ENCODE measurements around the gene MYADML2.

Gene MYADML2

DNA sequence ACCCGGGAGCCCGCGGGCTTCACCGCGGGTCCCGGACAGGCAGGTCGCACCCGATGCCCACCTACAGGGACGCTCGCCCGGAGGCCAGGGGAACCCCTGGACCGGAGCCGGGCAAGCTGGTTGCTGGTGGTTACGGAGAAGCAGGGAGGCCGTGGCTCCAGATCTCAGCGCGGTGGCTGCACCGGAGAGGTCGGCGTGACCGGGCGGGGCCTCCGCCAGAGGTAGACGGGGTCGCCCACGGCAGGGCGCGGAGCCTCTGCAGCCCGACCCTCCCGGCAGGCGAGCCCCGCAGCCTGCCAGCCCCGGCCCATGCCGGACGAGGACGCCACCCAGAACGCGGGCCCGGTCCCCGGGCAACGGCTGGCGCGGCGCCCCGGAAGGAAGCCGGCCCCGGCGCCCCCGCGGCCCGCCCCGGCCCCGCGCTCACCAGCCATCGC, 36.2 kb downstream of the MYADML2 start:
- TF ChIP-seq TEAD4 (IDR thresholded peaks at IDR 0.05), result no peak
- TF ChIP-seq RAD21 (IDR thresholded peaks at IDR 0.05; ENCODE audit: low read depth), result no peak
- peak; percentile 33; the same call in 1 of the 2 replicates for TF ChIP-seq ZBTB7A (IDR thresholded peaks at IDR 0.05; ENCODE audit: low read depth)
- no peak for TF ChIP-seq CREB1 (IDR thresholded peaks at IDR 0.05; ENCODE audit: low read depth)
- TF ChIP-seq NFIC (IDR thresholded peaks at IDR 0.05), result no peak
- no peak for TF ChIP-seq YY1 (IDR thresholded peaks at IDR 0.05; ENCODE audit: low read depth)
- TF ChIP-seq, protein P1, sequence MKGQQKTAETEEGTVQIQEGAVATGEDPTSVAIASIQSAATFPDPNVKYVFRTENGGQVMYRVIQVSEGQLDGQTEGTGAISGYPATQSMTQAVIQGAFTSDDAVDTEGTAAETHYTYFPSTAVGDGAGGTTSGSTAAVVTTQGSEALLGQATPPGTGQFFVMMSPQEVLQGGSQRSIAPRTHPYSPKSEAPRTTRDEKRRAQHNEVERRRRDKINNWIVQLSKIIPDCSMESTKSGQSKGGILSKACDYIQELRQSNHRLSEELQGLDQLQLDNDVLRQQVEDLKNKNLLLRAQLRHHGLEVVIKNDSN (IDR thresholded peaks at IDR 0.05), result no peak

- TF ChIP-seq TCF12 (IDR thresholded peaks at IDR 0.05; ENCODE audit: low read depth), result no peak
- no peak for TF ChIP-seq FOXM1 (IDR thresholded peaks at IDR 0.05; ENCODE audit: borderline replicate concordance, low read depth)
- no peak for TF ChIP-seq NFIC (IDR thresholded peaks at IDR 0.05)
- TF ChIP-seq MAX (IDR thresholded peaks at IDR 0.05), result no peak
- TF ChIP-seq, protein P2, sequence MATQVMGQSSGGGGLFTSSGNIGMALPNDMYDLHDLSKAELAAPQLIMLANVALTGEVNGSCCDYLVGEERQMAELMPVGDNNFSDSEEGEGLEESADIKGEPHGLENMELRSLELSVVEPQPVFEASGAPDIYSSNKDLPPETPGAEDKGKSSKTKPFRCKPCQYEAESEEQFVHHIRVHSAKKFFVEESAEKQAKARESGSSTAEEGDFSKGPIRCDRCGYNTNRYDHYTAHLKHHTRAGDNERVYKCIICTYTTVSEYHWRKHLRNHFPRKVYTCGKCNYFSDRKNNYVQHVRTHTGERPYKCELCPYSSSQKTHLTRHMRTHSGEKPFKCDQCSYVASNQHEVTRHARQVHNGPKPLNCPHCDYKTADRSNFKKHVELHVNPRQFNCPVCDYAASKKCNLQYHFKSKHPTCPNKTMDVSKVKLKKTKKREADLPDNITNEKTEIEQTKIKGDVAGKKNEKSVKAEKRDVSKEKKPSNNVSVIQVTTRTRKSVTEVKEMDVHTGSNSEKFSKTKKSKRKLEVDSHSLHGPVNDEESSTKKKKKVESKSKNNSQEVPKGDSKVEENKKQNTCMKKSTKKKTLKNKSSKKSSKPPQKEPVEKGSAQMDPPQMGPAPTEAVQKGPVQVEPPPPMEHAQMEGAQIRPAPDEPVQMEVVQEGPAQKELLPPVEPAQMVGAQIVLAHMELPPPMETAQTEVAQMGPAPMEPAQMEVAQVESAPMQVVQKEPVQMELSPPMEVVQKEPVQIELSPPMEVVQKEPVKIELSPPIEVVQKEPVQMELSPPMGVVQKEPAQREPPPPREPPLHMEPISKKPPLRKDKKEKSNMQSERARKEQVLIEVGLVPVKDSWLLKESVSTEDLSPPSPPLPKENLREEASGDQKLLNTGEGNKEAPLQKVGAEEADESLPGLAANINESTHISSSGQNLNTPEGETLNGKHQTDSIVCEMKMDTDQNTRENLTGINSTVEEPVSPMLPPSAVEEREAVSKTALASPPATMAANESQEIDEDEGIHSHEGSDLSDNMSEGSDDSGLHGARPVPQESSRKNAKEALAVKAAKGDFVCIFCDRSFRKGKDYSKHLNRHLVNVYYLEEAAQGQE (IDR thresholded peaks at IDR 0.05; ENCODE audit: low read depth), result no peak
- TF ChIP-seq RAD21 (IDR thresholded peaks at IDR 0.05; ENCODE audit: low read depth), result no peak
Measured at GRCh38 chr17:81909966-81910839, 36.8 kb downstream of the MYADML2 start.

GRCh38 chr17:81909231-81909630, 37.8 kb downstream of the MYADML2 start:
- TF ChIP-seq NFIC (IDR thresholded peaks at IDR 0.05) (no peak), EGR1 (IDR thresholded peaks at IDR 0.05) (no peak), EP300 (IDR thresholded peaks at IDR 0.05; ENCODE audit: borderline replicate concordance) (no peak), CEBPB (IDR thresholded peaks at IDR 0.05) (no peak), TEAD4 (IDR thresholded peaks at IDR 0.05) (no peak), FOXM1 (IDR thresholded peaks at IDR 0.05; ENCODE audit: borderline replicate concordance, low read depth) (no peak), TAF1 (IDR thresholded peaks at IDR 0.05; ENCODE audit: low read depth) (no peak), RAD21 (IDR thresholded peaks at IDR 0.05; ENCODE audit: low read depth) (no peak), CREB1 (IDR thresholded peaks at IDR 0.05; ENCODE audit: low read depth) (no peak)
- TF ChIP-seq, protein P2 (IDR thresholded peaks at IDR 0.05; ENCODE audit: low read depth), result no peak
- TF ChIP-seq, protein P1 (IDR thresholded peaks at IDR 0.05), result no peak

GRCh38 chr17:81908793-81909192, 38.2 kb downstream of the MYADML2 start:
- no peak for TF ChIP-seq TAF1 (IDR thresholded peaks at IDR 0.05; ENCODE audit: low read depth)
- TF ChIP-seq FOXM1 (IDR thresholded peaks at IDR 0.05; ENCODE audit: borderline replicate concordance, low read depth), result no peak
- no peak for TF ChIP-seq TCF12 (IDR thresholded peaks at IDR 0.05; ENCODE audit: low read depth)
- no peak for TF ChIP-seq MAX (IDR thresholded peaks at IDR 0.05)
- no peak for TF ChIP-seq TEAD4 (IDR thresholded peaks at IDR 0.05)
- TF ChIP-seq, protein P2 (IDR thresholded peaks at IDR 0.05; ENCODE audit: low read depth), result no peak
- TF ChIP-seq YY1 (IDR thresholded peaks at IDR 0.05; ENCODE audit: low read depth), result no peak
- no peak for TF ChIP-seq ZBTB7A (IDR thresholded peaks at IDR 0.05; ENCODE audit: low read depth)
- TF ChIP-seq, protein P1 (IDR thresholded peaks at IDR 0.05), result no peak
- TF ChIP-seq NFIC (IDR thresholded peaks at IDR 0.05), result no peak
- no peak for TF ChIP-seq CEBPB (IDR thresholded peaks at IDR 0.05)
- TF ChIP-seq EP300 (IDR thresholded peaks at IDR 0.05; ENCODE audit: borderline replicate concordance), result no peak
- TF ChIP-seq CREB1 (IDR thresholded peaks at IDR 0.05; ENCODE audit: low read depth), result no peak
- no peak for TF ChIP-seq RAD21 (IDR thresholded peaks at IDR 0.05; ENCODE audit: low read depth)
